Gastrocnemius medialis (tissue), 4 donors: ENCODE measurements around the gene PSMD9.
"Not testable (repeated sequence)": the region's sequence is repeated elsewhere in the genome, so short reads cannot be mapped to it uniquely, and the experiment has no call there.

ENCODE experiments used
- CTCF ChIP-seq, 5 experiments: fragments of 450-650 bp in 3 of 5; fragments of 200-600 bp in 2 of 5; sonication (generic) in 2 of 5; IDR thresholded peaks in 4 of 5; conservative IDR thresholded peaks in 1 of 5; 1 replicate in 4 of 5; 2 replicates in 1 of 5; pipeline ENCODE4 v1.5.1; 2016 to 2019; ENCODE audit warnings: antibody characterized with exemption in 5 of 5, mild to moderate bottlenecking in 3 of 5, moderate library complexity in 3 of 5
- POLR2A ChIP-seq, 2 donors: fragments of 450-650 bp; IDR thresholded peaks; one replicate each; pipeline ENCODE4 v1.6.1; 2017; ENCODE audit warnings: antibody characterized with exemption in 2 of 2, mild to moderate bottlenecking in 2 of 2, moderate library complexity in 2 of 2

- TF ChIP-seq CTCF (IDR thresholded peaks at IDR 0.05 in 4 of 5, conservative IDR thresholded peaks at IDR 0.05 in 1 of 5); POLR2A (IDR thresholded peaks at IDR 0.05): not testable (repeated sequence)
Measured at GRCh38 chr12:121860699-121861098, 27.9 kb upstream of the PSMD9 start.
